Subcutaneous abdominal adipose tissue (tissue), 5 donors: Measurements from ENCODE around the gene EXOC6B.

Experiments used
- H3K27ac ChIP-seq: one replicate; pipeline ENCODE4 v1.7.0; 2013; ENCODE audit warnings: low read depth, mild to moderate bottlenecking, inconsistent platforms, low read length, moderate library complexity
- H3K27me3 ChIP-seq, 5 donors: one replicate each; pipeline ENCODE4 v1.7.0; 2013; ENCODE audit warnings: low read length in 5 of 5, inconsistent platforms in 1 of 5; ENCODE audit not compliant: control insufficient read depth in 5 of 5, insufficient read depth in 4 of 5
- H3K36me3 ChIP-seq, 5 donors: one replicate each; pipeline ENCODE4 v1.7.0; 2013; ENCODE audit warnings: low read length in 5 of 5; ENCODE audit not compliant: control insufficient read depth in 5 of 5, insufficient read depth in 5 of 5
- H3K4me1 ChIP-seq, 5 donors: one replicate each; pipeline ENCODE4 v1.7.0; 2013; ENCODE audit warnings: low read length in 5 of 5, mild to moderate bottlenecking in 3 of 5, moderate library complexity in 1 of 5; ENCODE audit not compliant: control insufficient read depth in 5 of 5, insufficient read depth in 5 of 5
- H3K4me3 ChIP-seq, 5 donors: one replicate each; pipeline ENCODE4 v1.7.0; 2013; ENCODE audit warnings: low read length in 5 of 5, low read depth in 1 of 5
- H3K9ac ChIP-seq, 5 donors: one replicate each; pipeline ENCODE4 v1.7.0; 2013; ENCODE audit warnings: low read length in 5 of 5, mild to moderate bottlenecking in 4 of 5, moderate library complexity in 3 of 5
- H3K9me3 ChIP-seq, 5 donors: one replicate each; pipeline ENCODE4 v1.7.0; 2013; ENCODE audit warnings: low read length in 5 of 5; ENCODE audit not compliant: control insufficient read depth in 5 of 5
- donor health status: healthy.
- donor health status: healthy.
- donor health status: healthy.
- donor health status: healthy.
- donor health status: healthy.

The EXOC6B gene

GRCh38 chr2:72630767-72631166 lies 195.1 kb downstream of the EXOC6B start:
- H3K9ac ChIP-seq, result no peak overlapping the region
- H3K4me3 ChIP-seq, result no peak overlapping the region
- H3K9me3 ChIP-seq, result no peaks in the 10 kb centered on the region
- no peaks in the 10 kb centered on the region for H3K27me3 ChIP-seq
- peaks cover 0 to 32% (median 6%) of the 10 kb centered on the region in 5 donors for H3K4me1 ChIP-seq
- H3K27ac ChIP-seq, result no peak overlapping the region
- no peaks in the 10 kb centered on the region for H3K36me3 ChIP-seq

DNA sequence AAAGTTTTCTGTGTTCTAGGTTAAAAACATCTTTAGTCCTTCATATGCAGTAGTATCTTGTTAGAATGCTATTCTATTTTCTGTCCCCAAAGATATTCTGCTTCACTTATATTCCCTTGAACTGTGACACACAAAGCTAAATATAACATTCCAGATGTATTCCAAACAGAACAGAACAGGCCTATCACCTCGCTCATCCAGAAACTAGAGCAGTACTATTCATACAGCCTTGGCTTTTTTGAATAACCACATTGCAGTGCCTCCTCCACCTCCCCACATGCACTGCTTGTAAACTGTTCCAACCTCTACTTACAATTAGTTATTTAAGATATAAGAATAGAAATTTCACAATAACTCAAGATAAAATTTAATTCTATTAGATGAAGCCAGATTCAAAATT lies 196.8 kb downstream of the EXOC6B start:
- H3K27me3 ChIP-seq, result no peaks in the 10 kb centered on the region
- peaks cover 0 to 39% (median 9%) of the 10 kb centered on the region in 5 donors for H3K4me1 ChIP-seq
- H3K27ac ChIP-seq, result no peak overlapping the region
- no peak overlapping the region for H3K9ac ChIP-seq
- no peaks in the 10 kb centered on the region for H3K36me3 ChIP-seq
- no peaks in the 10 kb centered on the region for H3K9me3 ChIP-seq
- H3K4me3 ChIP-seq, result no peak overlapping the region

DNA sequence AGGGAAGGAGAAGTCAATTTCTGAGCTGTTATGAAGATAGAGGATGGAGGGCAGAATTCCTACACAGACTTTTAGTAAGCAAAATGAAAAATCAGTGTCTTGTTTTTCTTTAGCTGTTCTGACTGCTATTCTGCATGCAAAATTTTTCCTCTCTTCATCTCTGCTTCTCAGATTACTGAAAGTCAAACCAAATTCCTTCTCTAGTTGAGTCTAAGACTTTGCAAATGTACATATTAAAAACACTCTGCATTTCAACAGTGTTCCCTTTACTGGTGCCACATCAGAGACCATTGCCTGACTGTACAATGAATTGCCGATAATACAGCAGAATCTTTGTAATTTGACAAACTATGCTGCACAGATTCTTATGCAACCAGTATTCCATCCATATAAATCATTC lies 198.8 kb downstream of the EXOC6B start:
- no peak overlapping the region for H3K27ac ChIP-seq
- H3K9me3 ChIP-seq, result no peaks in the 10 kb centered on the region
- no peak overlapping the region for H3K9ac ChIP-seq
- H3K4me3 ChIP-seq, result no peak overlapping the region
- no peaks in the 10 kb centered on the region for H3K27me3 ChIP-seq
- no peaks in the 10 kb centered on the region for H3K36me3 ChIP-seq
- peaks cover 0 to 39% (median 9%) of the 10 kb centered on the region in 5 donors for H3K4me1 ChIP-seq

- H3K27ac ChIP-seq, result no peak overlapping the region
- H3K27me3 ChIP-seq, result no peaks in the 10 kb centered on the region
- H3K36me3 ChIP-seq, result no peaks in the 10 kb centered on the region
These were observed 200.5 kb downstream of the EXOC6B start for GRCh38 chr2:72625366-72625765.

DNA sequence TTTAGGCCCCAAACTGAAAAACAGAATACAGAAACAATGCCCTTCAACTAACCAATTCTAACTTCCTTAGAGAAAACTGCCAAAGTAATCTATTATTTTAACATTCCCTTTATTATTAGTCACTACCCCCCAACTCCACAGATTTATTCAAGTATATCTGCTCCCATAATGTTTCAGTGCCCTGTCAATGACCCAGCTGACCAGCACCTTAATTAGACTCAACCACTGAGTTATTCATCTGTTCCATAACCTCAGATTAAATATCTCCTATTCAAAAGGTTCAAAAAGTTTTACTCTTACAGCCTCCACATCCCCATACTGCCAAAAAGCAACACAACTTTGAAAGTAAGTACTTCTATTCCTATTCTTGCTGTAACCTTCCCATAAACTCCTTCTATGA lies 202.4 kb downstream of the EXOC6B start:
- no peaks in the 10 kb centered on the region for H3K27me3 ChIP-seq
- H3K9ac ChIP-seq, result no peak overlapping the region
- no peak overlapping the region for H3K27ac ChIP-seq
- no peak overlapping the region for H3K4me3 ChIP-seq
- no peaks in the 10 kb centered on the region for H3K36me3 ChIP-seq
- peaks cover 1 to 30% (median 8%) of the 10 kb centered on the region in 5 donors for H3K4me1 ChIP-seq
- H3K9me3 ChIP-seq, result no peaks in the 10 kb centered on the region

More at GRCh38 chr2:72625366-72625765, 200.5 kb downstream of the EXOC6B start:
- Histone ChIP-seq H3K9me3 (no peaks in the 10 kb centered on the region), H3K4me1 (peaks cover 0 to 35% (median 9%) of the 10 kb centered on the region in 5 donors), H3K4me3 (no peak overlapping the region), H3K9ac (no peak overlapping the region)

GRCh38 chr2:72619626-72620025 lies 206.2 kb downstream of the EXOC6B start:
- Histone ChIP-seq H3K36me3 (no peaks in the 10 kb centered on the region), H3K9me3 (peaks cover 0 to 5% (median 3%) of the 10 kb centered on the region in 5 donors)

GRCh38 chr2:72613931-72614330 lies 211.9 kb downstream of the EXOC6B start:
- H3K36me3 ChIP-seq, result no peaks in the 10 kb centered on the region
- no peaks in the 10 kb centered on the region for H3K27me3 ChIP-seq
- no peak overlapping the region for H3K9ac ChIP-seq
- no peak overlapping the region for H3K27ac ChIP-seq
- no peak overlapping the region for H3K4me3 ChIP-seq
- H3K9me3 ChIP-seq, result peaks cover 0 to 5% (median 3%) of the 10 kb centered on the region in 5 donors
- H3K4me1 ChIP-seq, result no peaks in the 10 kb centered on the region

More at GRCh38 chr2:72619626-72620025, 206.2 kb downstream of the EXOC6B start:
- no peak overlapping the region for H3K27ac ChIP-seq
- no peaks in the 10 kb centered on the region for H3K27me3 ChIP-seq
- H3K4me1 ChIP-seq, result peaks cover 1 to 7% (median 7%) of the 10 kb centered on the region in 5 donors
- H3K9ac ChIP-seq, result no peak overlapping the region
- H3K4me3 ChIP-seq, result no peak overlapping the region

DNA sequence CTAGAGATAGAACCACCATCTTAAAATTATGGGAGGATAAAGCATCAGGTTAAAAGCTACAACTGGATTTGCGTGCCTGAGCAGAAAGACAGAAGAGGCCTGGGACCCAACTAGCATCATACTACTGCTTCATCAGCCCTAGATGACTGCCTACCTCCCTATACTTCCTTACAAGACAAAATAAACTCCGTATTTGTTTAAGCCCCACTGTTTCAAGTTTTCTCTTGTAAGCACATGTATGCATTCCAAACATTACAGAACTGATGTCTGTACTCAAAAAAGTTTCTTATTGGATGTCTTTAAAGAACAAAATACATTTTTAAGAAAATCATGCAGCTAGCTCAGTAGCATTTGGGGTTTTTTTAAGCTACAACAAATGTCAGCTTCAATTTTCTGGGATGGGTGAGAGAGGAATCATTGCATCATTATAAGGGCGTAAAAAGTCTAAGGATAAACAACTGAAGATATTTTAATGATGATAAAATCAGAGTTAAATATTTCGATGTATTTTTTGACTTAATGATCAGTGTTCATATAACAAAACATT lies 213.1 kb downstream of the EXOC6B start:
- Histone ChIP-seq H3K9me3 (peaks cover 0 to 5% (median 3%) of the 10 kb centered on the region in 5 donors), H3K9ac (no peak overlapping the region), H3K27ac (no peak overlapping the region), H3K27me3 (no peaks in the 10 kb centered on the region), H3K36me3 (no peaks in the 10 kb centered on the region), H3K4me1 (no peaks in the 10 kb centered on the region), H3K4me3 (no peak overlapping the region)

- no peaks in the 10 kb centered on the region for H3K9me3 ChIP-seq
- peaks cover 0 to 10% (median 0%) of the 10 kb centered on the region in 5 donors for H3K4me1 ChIP-seq
- no peak overlapping the region for H3K9ac ChIP-seq
- H3K36me3 ChIP-seq, result no peaks in the 10 kb centered on the region
- no peak overlapping the region for H3K4me3 ChIP-seq
- H3K27ac ChIP-seq, result no peak overlapping the region
- H3K27me3 ChIP-seq, result no peaks in the 10 kb centered on the region
These were observed 218.6 kb downstream of the EXOC6B start for GRCh38 chr2:72607189-72607588.

DNA sequence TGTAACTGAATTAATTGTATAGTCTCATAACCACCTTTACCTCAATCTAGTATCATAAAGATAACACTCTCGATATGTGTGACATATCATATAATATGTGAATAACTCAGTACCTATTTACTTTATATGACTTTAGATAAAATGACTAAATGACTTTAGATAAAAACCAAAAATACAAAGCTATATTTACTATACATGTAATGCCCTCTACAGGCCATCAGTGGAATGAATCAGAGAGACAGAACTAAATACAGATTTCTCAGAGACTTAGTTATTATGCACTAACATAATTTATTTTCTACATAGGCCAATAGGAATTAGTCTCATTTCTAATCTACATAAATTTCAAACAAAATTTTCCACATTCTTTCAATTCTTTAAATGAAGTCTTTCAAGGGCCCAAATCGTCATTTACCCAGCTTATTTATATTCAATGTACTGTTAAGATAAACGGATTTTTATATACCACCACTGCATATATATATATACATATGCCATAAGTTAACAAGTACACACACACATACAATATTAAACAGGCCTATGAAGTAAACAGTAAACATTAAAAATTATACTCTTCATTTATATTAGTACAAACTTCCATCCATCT lies 219.9 kb downstream of the EXOC6B start:
- no peak overlapping the region for H3K9ac ChIP-seq
- no peak overlapping the region for H3K27ac ChIP-seq
- no peaks in the 10 kb centered on the region for H3K27me3 ChIP-seq
- no peaks in the 10 kb centered on the region for H3K9me3 ChIP-seq
- H3K36me3 ChIP-seq, result no peaks in the 10 kb centered on the region
- peaks cover 0 to 10% (median 0%) of the 10 kb centered on the region in 5 donors for H3K4me1 ChIP-seq
- no peak overlapping the region for H3K4me3 ChIP-seq
